ENCODE results near the gene MROH2A.

MROH2A gene

GRCh38 chr2:233791883-233792329, 13.8 kb downstream of the MROH2A start:
- no peak overlapping the region for H3K27ac ChIP-seq
- no peaks in the 10 kb centered on the region for H3K27me3 ChIP-seq (ENCODE audit: control insufficient read depth, insufficient read depth, low read length)
- no peak overlapping the region for H3K4me2 ChIP-seq (ENCODE audit: low read length)
- no peaks in the 10 kb centered on the region for H3K36me3 ChIP-seq (ENCODE audit: control insufficient read depth, insufficient read depth, low read length)
- no peak overlapping the region for H3K9ac ChIP-seq
- H3K79me2 ChIP-seq = no peaks in the 10 kb centered on the region
- no peak for TF ChIP-seq CTCF (IDR thresholded peaks at IDR 0.05)
- H3K9me3 ChIP-seq (ENCODE audit: control insufficient read depth, low read length) = no peaks in the 10 kb centered on the region
- no peak overlapping the region for H3K4me3 ChIP-seq (ENCODE audit: low read depth, low read length)
- no peaks in the 10 kb centered on the region for H3K4me1 ChIP-seq
- H2AFZ ChIP-seq = no peak overlapping the region

GRCh38 chr2:233792720-233793119, 14.6 kb downstream of the MROH2A start:
- Histone ChIP-seq H3K9me3 (ENCODE audit: control insufficient read depth, low read length) (no peaks in the 10 kb centered on the region), H3K4me1 (no peaks in the 10 kb centered on the region), H3K27me3 (ENCODE audit: control insufficient read depth, insufficient read depth, low read length) (no peaks in the 10 kb centered on the region), H3K79me2 (no peaks in the 10 kb centered on the region), H3K27ac (no peak overlapping the region), H3K9ac (no peak overlapping the region), H2AFZ (no peak overlapping the region), H3K4me2 (ENCODE audit: low read length) (no peak overlapping the region), H3K4me3 (ENCODE audit: low read depth, low read length) (no peak overlapping the region), H3K36me3 (ENCODE audit: control insufficient read depth, insufficient read depth, low read length) (no peaks in the 10 kb centered on the region)
- TF ChIP-seq CTCF (IDR thresholded peaks at IDR 0.05) = no peak

- H3K9ac ChIP-seq = no peak overlapping the region
- H3K9me3 ChIP-seq (ENCODE audit: control insufficient read depth, low read length) = no peaks in the 10 kb centered on the region
- H3K4me2 ChIP-seq (ENCODE audit: low read length) = no peak overlapping the region
- H3K36me3 ChIP-seq (ENCODE audit: control insufficient read depth, insufficient read depth, low read length) = no peaks in the 10 kb centered on the region
- H3K27ac ChIP-seq = no peak overlapping the region
- no peaks in the 10 kb centered on the region for H3K27me3 ChIP-seq (ENCODE audit: control insufficient read depth, insufficient read depth, low read length)
- H3K4me3 ChIP-seq (ENCODE audit: low read depth, low read length) = no peak overlapping the region
- no peaks in the 10 kb centered on the region for H3K79me2 ChIP-seq
- no peak overlapping the region for H2AFZ ChIP-seq
- no peaks in the 10 kb centered on the region for H3K4me1 ChIP-seq
- no peak for TF ChIP-seq CTCF (IDR thresholded peaks at IDR 0.05)
These were observed 15.5 kb downstream of the MROH2A start for GRCh38 chr2:233793465-233794127.

GRCh38 chr2:233794128-233794658, 16.1 kb downstream of the MROH2A start:
- no peak overlapping the region for H3K4me3 ChIP-seq (ENCODE audit: low read depth, low read length)
- no peak for TF ChIP-seq CTCF (IDR thresholded peaks at IDR 0.05)
- no peaks in the 10 kb centered on the region for H3K36me3 ChIP-seq (ENCODE audit: control insufficient read depth, insufficient read depth, low read length)
- H3K9ac ChIP-seq = no peak overlapping the region
- no peaks in the 10 kb centered on the region for H3K9me3 ChIP-seq (ENCODE audit: control insufficient read depth, low read length)
- no peaks in the 10 kb centered on the region for H3K79me2 ChIP-seq
- no peak overlapping the region for H3K4me2 ChIP-seq (ENCODE audit: low read length)
- no peaks in the 10 kb centered on the region for H3K27me3 ChIP-seq (ENCODE audit: control insufficient read depth, insufficient read depth, low read length)
- H2AFZ ChIP-seq = no peak overlapping the region
- no peaks in the 10 kb centered on the region for H3K4me1 ChIP-seq
- no peak overlapping the region for H3K27ac ChIP-seq

GRCh38 chr2:233795735-233796171, 17.6 kb downstream of the MROH2A start:
- Histone ChIP-seq H3K9me3 (ENCODE audit: control insufficient read depth, low read length) (no peaks in the 10 kb centered on the region), H3K4me1 (no peaks in the 10 kb centered on the region), H3K4me2 (ENCODE audit: low read length) (no peak overlapping the region), H3K9ac (no peak overlapping the region), H3K79me2 (no peaks in the 10 kb centered on the region), H3K27ac (no peak overlapping the region), H3K36me3 (ENCODE audit: control insufficient read depth, insufficient read depth, low read length) (no peaks in the 10 kb centered on the region), H2AFZ (no peak overlapping the region), H3K4me3 (ENCODE audit: low read depth, low read length) (no peak overlapping the region), H3K27me3 (ENCODE audit: control insufficient read depth, insufficient read depth, low read length) (no peaks in the 10 kb centered on the region)
- TF ChIP-seq CTCF (IDR thresholded peaks at IDR 0.05) = no peak
